ENCODE measurements around the gene OR56B4. TPM values are rescaled to one million over a fixed set of nuclear protein-coding genes. Genes with fewer than 3 reads are reported as not detected.
"Not testable (repeated sequence)": the region's sequence is repeated elsewhere in the genome, so short reads cannot be mapped to it uniquely, and the experiment has no call there.

OR56B4 gene
- not detected for total RNA-seq

DNA sequence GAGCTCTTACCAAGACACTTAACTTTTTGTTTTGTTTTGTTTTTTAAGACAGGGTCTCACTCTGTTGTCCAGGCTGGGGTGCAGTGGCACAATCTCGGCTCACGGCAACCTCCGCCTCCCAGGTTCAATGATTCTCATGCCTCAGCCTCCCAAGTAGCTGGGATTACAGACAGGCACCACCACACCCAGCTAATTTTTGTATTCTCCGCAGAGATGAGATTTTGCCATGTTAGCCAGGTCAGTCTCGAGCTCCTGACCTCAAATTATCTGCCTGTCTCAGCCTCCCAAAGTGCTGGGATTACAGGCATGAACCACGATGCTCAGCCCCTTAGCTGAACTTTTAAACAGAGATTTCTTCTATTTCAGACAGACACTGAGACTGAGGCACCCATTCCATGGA is at the start of gene OR56B4:
OR56B4 (plus strand) TSS at position 301 of the 400 bp plus-strand sequence; CDS start at position 396, 95 bp downstream.
- H3K9me3 ChIP-seq (ENCODE audit: low read depth, low read length); H3K4me3 ChIP-seq (ENCODE audit: low read length); H3K27me3 ChIP-seq (ENCODE audit: insufficient read depth, low read length): not testable (repeated sequence)
- peaks cover 15% of the 10 kb centered on the region for H3K4me1 ChIP-seq (ENCODE audit: insufficient read depth, low read length)

- Histone ChIP-seq H3K27me3 (ENCODE audit: insufficient read depth, low read length) (no peaks in the 10 kb centered on the region), H3K9me3 (ENCODE audit: low read depth, low read length) (no peaks in the 10 kb centered on the region), H3K4me3 (ENCODE audit: low read length) (no peak overlapping the region), H3K4me1 (ENCODE audit: insufficient read depth, low read length) (no peaks in the 10 kb centered on the region)
These were observed 46.0 kb upstream of the OR56B4 start for GRCh38 chr11:6061475-6061874.

DNA sequence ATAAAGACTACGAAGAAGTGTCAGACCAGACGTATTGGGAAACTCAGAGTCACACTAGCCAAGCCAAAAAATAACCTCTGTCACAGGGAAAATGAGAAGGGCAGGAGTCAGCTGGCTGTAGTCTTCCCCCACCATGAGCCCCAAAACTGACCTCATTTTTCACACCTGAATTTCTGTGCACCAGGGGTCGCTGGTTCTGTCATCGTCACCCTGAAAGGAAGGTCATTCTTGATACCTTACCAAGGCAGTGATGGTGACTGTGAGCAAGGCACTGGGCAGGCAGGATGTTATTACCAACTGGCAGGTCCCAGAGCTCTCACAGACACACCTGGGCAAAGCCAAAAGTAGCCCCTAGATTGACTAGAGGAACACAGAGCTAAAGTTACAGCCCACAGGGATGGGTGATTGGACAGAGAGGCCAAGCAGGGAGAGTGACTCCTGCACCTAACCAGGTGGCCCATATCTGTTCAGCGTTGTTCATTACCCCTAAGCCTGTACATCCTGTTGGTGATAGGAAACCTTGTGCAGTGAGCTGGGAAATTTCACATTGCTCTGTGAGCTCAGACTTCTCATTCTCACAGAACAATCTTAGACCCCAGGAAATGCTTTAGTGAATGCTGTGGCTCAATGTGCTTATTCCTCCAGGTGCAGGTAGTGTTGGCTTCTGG is 44.7 kb upstream of the OR56B4 start:
- no peaks in the 10 kb centered on the region for H3K27me3 ChIP-seq (ENCODE audit: insufficient read depth, low read length)
- no peaks in the 10 kb centered on the region for H3K4me1 ChIP-seq (ENCODE audit: insufficient read depth, low read length)
- H3K9me3 ChIP-seq (ENCODE audit: low read depth, low read length): no peaks in the 10 kb centered on the region
- H3K4me3 ChIP-seq (ENCODE audit: low read length): no peak overlapping the region

DNA sequence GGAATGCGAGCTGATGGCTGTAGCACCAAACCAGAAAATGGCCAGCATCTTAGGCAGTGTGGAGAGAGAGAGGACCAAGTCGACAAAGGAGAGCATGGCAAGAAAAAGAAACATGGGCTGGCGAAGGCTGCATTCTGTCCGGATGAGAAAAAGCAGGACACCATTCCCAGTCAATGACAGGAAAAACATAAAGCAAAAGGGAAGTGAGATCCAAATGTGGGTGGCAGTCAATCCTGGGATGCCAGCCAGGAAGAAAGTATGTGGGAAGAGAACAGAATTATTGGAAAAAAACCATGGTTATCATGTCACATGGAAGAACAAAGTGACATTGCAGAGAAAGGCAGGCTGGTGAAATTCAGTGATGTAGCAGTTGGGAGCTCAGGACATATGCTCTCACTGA is 40.0 kb upstream of the OR56B4 start:
- H3K27me3 ChIP-seq (ENCODE audit: insufficient read depth, low read length): no peaks in the 10 kb centered on the region
- no peaks in the 10 kb centered on the region for H3K9me3 ChIP-seq (ENCODE audit: low read depth, low read length)
- no peak overlapping the region for H3K4me3 ChIP-seq (ENCODE audit: low read length)
- H3K4me1 ChIP-seq (ENCODE audit: insufficient read depth, low read length): no peaks in the 10 kb centered on the region

DNA sequence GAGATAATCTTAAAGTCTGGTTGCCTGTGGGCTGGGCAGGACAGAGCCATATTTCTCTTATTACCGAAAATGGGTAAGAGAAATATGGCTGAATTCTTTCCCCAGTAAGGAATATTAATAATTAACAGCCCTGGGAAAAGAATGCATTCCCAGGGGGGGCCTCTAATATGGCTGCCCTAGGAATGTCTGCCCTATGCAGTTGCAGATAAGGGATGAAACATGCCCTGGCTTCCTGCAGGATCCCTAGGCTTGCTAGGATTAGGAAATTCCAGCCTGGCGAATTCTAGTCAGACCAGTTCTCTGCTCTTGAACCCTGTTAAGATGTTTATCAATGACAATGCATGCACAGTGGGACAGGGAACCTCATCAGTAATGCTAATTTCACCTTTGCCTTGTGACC is 31.0 kb upstream of the OR56B4 start:
- H3K27me3 ChIP-seq (ENCODE audit: insufficient read depth, low read length); H3K4me3 ChIP-seq (ENCODE audit: low read length); H3K4me1 ChIP-seq (ENCODE audit: insufficient read depth, low read length); H3K9me3 ChIP-seq (ENCODE audit: low read depth, low read length): not testable (repeated sequence)

DNA sequence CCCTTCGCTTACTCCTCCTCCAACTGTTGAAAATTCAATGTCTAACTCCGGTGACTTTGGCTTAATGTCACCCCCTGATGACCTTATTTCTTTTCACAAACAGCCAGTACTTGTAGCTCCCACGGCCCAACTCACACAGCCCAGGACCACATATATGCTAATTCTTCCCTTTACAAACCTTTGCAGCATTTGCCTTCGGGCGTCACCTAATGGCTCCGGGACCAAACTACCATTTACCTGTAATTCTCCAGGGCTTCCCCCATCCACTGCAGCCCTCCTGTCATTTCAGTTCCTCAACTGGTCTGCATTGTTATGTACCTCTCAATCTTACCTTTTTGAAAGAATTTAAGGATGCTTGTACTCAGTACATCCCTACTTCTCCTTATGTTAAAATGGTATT is 29.8 kb upstream of the OR56B4 start:
- Histone ChIP-seq H3K4me3 (ENCODE audit: low read length) (no peak overlapping the region), H3K27me3 (ENCODE audit: insufficient read depth, low read length) (no peaks in the 10 kb centered on the region), H3K4me1 (ENCODE audit: insufficient read depth, low read length) (no peaks in the 10 kb centered on the region), H3K9me3 (ENCODE audit: low read depth, low read length) (no peaks in the 10 kb centered on the region)

- H3K9me3 ChIP-seq (ENCODE audit: low read depth, low read length): no peaks in the 10 kb centered on the region
- H3K27me3 ChIP-seq (ENCODE audit: insufficient read depth, low read length): no peaks in the 10 kb centered on the region
These were observed 28.0 kb upstream of the OR56B4 start for GRCh38 chr11:6079463-6079862.

DNA sequence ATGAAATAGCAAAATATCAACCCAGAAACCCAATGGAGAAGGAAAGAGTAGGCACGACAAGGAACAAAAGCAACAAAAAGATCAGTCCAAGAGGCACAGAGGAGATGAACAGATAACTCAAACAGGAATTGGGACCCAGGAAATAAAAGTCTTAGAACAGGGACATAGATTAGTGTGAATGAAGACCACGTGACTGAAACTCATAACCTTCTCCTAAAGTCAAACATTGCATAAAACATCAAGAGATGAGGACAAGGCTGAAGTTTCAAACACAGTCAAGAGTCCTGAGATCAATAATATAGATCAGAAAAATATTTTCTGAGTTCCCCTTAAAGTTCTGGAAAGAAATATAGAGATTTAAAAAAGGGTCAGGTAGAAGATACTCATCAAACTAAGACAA is 24.4 kb upstream of the OR56B4 start:
- Histone ChIP-seq H3K4me1 (ENCODE audit: insufficient read depth, low read length) (no peaks in the 10 kb centered on the region), H3K27me3 (ENCODE audit: insufficient read depth, low read length) (peaks cover 2% of the 10 kb centered on the region)

More at GRCh38 chr11:6079463-6079862, 28.0 kb upstream of the OR56B4 start:
- Histone ChIP-seq H3K4me1 (ENCODE audit: insufficient read depth, low read length) (no peaks in the 10 kb centered on the region), H3K4me3 (ENCODE audit: low read length) (no peak overlapping the region)

DNA sequence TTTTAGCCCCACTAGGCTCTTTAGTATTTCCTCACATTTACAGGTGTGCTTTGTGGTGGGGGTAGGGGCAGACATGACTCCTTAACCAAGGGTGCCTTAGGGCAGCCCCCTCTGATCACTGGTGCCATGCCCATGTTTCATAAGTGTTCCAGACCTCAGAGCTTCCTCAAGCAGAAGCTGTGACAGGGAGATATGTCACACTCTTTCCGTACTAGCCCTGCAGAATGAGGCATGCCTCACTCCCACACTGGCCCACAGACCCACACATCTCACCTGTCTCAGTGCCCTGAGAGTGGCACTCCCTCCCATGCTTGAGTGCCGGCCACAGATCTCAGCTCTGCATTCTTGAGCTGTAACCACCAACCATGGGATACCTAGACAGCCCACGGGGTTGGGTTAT is 22.9 kb upstream of the OR56B4 start:
- Histone ChIP-seq H3K4me1 (ENCODE audit: insufficient read depth, low read length) (no peaks in the 10 kb centered on the region), H3K4me3 (ENCODE audit: low read length) (no peak overlapping the region), H3K9me3 (ENCODE audit: low read depth, low read length) (no peaks in the 10 kb centered on the region), H3K27me3 (ENCODE audit: insufficient read depth, low read length) (peaks cover 2% of the 10 kb centered on the region)

More for the DNA sequence above, 24.4 kb upstream of the OR56B4 start:
- no peaks in the 10 kb centered on the region for H3K9me3 ChIP-seq (ENCODE audit: low read depth, low read length)
- H3K4me3 ChIP-seq (ENCODE audit: low read length): no peak overlapping the region

- H3K4me3 ChIP-seq (ENCODE audit: low read length): no peak overlapping the region
- no peaks in the 10 kb centered on the region for H3K4me1 ChIP-seq (ENCODE audit: insufficient read depth, low read length)
- H3K27me3 ChIP-seq (ENCODE audit: insufficient read depth, low read length): peaks cover 5% of the 10 kb centered on the region
- H3K9me3 ChIP-seq (ENCODE audit: low read depth, low read length): no peaks in the 10 kb centered on the region
These were observed 13.3 kb upstream of the OR56B4 start for GRCh38 chr11:6094186-6094585.

DNA sequence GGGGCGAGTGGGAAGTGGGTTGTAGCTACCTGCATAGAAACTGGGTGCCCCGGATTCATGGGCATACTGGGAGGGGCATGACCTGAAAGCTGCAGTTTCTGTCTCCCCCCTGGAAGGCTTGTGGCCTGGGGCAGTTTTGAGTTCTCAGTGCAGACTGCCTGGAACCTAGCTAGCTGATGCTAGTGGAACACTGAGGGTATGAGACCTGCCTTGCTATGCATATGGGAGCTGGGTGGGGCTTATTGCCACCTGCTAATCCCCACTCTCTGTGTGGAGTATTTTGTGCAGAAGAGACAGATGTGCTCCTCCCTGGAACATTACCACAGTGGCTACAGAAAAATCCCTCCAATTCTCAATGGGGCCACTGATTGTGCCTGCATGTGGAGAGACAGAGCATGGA is 11.7 kb upstream of the OR56B4 start:
- Histone ChIP-seq H3K9me3 (ENCODE audit: low read depth, low read length) (no peaks in the 10 kb centered on the region), H3K27me3 (ENCODE audit: insufficient read depth, low read length) (peaks cover 5% of the 10 kb centered on the region), H3K4me1 (ENCODE audit: insufficient read depth, low read length) (no peaks in the 10 kb centered on the region), H3K4me3 (ENCODE audit: low read length) (no peak overlapping the region)

DNA sequence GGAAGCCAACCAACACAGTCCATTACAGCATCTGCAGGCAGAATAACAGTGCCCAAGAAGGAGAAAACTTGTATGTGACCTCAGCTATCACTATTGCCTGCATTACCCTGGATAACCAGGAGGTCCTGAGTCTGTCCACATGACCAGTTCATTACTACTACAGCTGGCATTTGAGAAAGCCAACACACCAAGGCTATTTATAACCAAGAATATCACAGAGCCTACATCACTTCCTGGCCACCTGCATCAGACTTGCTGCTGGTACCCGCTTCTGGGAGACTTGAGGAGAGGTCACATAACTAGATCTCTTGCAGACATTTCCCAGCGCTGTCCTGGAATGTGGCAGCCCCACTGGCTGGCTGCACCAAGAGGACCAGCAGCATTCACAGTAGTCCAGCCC is 11.1 kb upstream of the OR56B4 start:
- H3K9me3 ChIP-seq (ENCODE audit: low read depth, low read length): no peaks in the 10 kb centered on the region
- H3K4me3 ChIP-seq (ENCODE audit: low read length): no peak overlapping the region
- H3K4me1 ChIP-seq (ENCODE audit: insufficient read depth, low read length): no peaks in the 10 kb centered on the region
- H3K27me3 ChIP-seq (ENCODE audit: insufficient read depth, low read length): peaks cover 5% of the 10 kb centered on the region

DNA sequence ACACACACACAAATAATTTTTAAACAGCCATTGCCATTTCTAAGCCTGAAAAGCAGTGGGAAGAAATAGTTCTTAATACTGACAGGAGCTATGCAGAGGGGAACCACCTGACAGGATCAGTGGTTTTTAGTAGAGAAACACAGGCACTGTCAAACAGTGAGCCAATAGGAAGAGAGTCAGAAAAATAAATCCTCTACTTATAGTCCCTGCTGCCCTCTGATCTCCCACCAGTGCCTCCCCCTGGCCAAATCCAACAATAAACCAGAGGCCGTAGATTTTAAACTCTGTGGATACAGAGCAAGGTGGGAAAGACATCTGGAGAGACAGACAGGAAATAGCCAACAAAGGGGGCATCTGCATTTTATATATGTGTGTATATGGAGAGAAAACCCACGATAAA is 7.9 kb upstream of the OR56B4 start:
- Histone ChIP-seq H3K4me1 (ENCODE audit: insufficient read depth, low read length) (no peaks in the 10 kb centered on the region), H3K27me3 (ENCODE audit: insufficient read depth, low read length) (peaks cover 5% of the 10 kb centered on the region), H3K9me3 (ENCODE audit: low read depth, low read length) (no peaks in the 10 kb centered on the region), H3K4me3 (ENCODE audit: low read length) (no peak overlapping the region)

- H3K9me3 ChIP-seq (ENCODE audit: low read depth, low read length): no peaks in the 10 kb centered on the region
- no peaks in the 10 kb centered on the region for H3K27me3 ChIP-seq (ENCODE audit: insufficient read depth, low read length)
- no peak overlapping the region for H3K4me3 ChIP-seq (ENCODE audit: low read length)
- peaks cover 18% of the 10 kb centered on the region for H3K4me1 ChIP-seq (ENCODE audit: insufficient read depth, low read length)
These were observed 2.5 kb downstream of the OR56B4 start for GRCh38 chr11:6110011-6110410.

DNA sequence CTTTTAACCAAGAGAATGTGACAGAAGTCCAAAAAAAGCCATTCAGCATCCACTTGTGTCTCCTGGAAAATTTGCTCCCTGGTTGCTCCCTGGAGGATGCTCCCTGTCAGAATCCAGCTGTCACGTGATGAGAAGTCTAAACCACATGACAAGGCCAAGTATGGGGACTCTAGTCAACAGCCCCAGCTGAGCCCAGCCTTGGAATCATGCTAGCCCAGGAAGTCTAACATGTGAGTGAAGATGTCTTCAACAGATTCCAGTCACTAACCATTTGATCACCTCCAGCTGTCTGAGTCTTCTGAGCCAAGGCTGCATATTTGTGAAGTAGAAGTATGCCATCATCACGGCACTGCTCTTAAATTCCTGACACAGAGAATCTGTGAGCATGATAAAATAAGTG is 4.2 kb downstream of the OR56B4 start:
- no peak overlapping the region for H3K4me3 ChIP-seq (ENCODE audit: low read length)
- H3K9me3 ChIP-seq (ENCODE audit: low read depth, low read length): no peaks in the 10 kb centered on the region
- peaks cover 18% of the 10 kb centered on the region for H3K4me1 ChIP-seq (ENCODE audit: insufficient read depth, low read length)
- no peaks in the 10 kb centered on the region for H3K27me3 ChIP-seq (ENCODE audit: insufficient read depth, low read length)

- no peak overlapping the region for H3K4me3 ChIP-seq (ENCODE audit: low read length)
- peaks cover 4% of the 10 kb centered on the region for H3K4me1 ChIP-seq (ENCODE audit: insufficient read depth, low read length)
- peaks cover 2% of the 10 kb centered on the region for H3K27me3 ChIP-seq (ENCODE audit: insufficient read depth, low read length)
- no peaks in the 10 kb centered on the region for H3K9me3 ChIP-seq (ENCODE audit: low read depth, low read length)
These were observed 9.2 kb downstream of the OR56B4 start for GRCh38 chr11:6116638-6117037.
